GM23338 (cell line): ENCODE data around the gene FRAS1.

Source experiments
- CREB1 ChIP-seq: fragments of 250-450 bp; sonication (Bioruptor Pico); IDR thresholded peaks from 2 replicates; pipeline ENCODE4 v1.5.0; 2020; ENCODE audit warnings: low read depth, mild to moderate bottlenecking, moderate library complexity
- CTCF ChIP-seq, 2 experiments: fragments of 200-600 bp in 1 of 2; sonication (generic) in 1 of 2; conservative IDR thresholded peaks; 2 replicates each; pipeline versions ENCODE4 v1.5.1 to v1.6.1; 2016 to 2017; ENCODE audit warnings: antibody characterized with exemption in 2 of 2, low read depth in 2 of 2, mild to moderate bottlenecking in 2 of 2, moderate library complexity in 1 of 2
- ETS1 ChIP-seq: IDR thresholded peaks from 2 replicates; pipeline ENCODE4 v1.6.1; 2016; ENCODE audit warnings: antibody characterized with exemption
- EZH2 ChIP-seq: fragments of 200-600 bp; sonication (generic); IDR thresholded peaks from one replicate; pipeline ENCODE4 v1.8.0; 2017; ENCODE audit warnings: antibody characterized with exemption, mild to moderate bottlenecking, low read depth; ENCODE audit not compliant: unreplicated experiment
- EZH2phosphoT487 ChIP-seq: fragments of 200-600 bp; sonication (generic); IDR thresholded peaks from one replicate; pipeline ENCODE4 v1.8.1; 2018; ENCODE audit warnings: antibody characterized with exemption; ENCODE audit not compliant: unreplicated experiment
- NANOG ChIP-seq: IDR thresholded peaks from 2 replicates; pipeline ENCODE4 v1.6.1; 2016; ENCODE audit warnings: antibody characterized with exemption, borderline replicate concordance
- POLR2AphosphoS5 ChIP-seq: IDR thresholded peaks from 2 replicates; pipeline ENCODE4 v1.6.1; 2016; ENCODE audit warnings: antibody characterized with exemption, low read depth
- REST ChIP-seq: IDR thresholded peaks from one replicate; pipeline ENCODE4 v1.6.1; 2018; ENCODE audit warnings: antibody characterized with exemption; ENCODE audit not compliant: unreplicated experiment
- STAT1 ChIP-seq: IDR thresholded peaks from one replicate; pipeline ENCODE4 v1.6.1; 2016; ENCODE audit warnings: antibody characterized with exemption; ENCODE audit not compliant: unreplicated experiment
- ZNF462 ChIP-seq: fragments of 250-450 bp; sonication (Bioruptor Pico); IDR thresholded peaks from 2 replicates; pipeline ENCODE4 v1.5.0; 2020; ENCODE audit warnings: mild to moderate bottlenecking, moderate library complexity

- TF ChIP-seq CTCF (conservative IDR thresholded peaks at IDR 0.05; ENCODE audit: low read depth in 2 of 2) (no peak), NANOG (no peak), EZH2 (no peak), STAT1 (no peak), REST (no peak), EZH2phosphoT487 (no peak), POLR2AphosphoS5 (no peak), ZNF462 (no peak), ETS1 (no peak), CREB1 (CRISPR knock-in tag) (no peak)
These were observed 79.3 kb downstream of the FRAS1 start for GRCh38 chr4:78136109-78137081.
